NCI-H2196 (cell line): ENCODE data around the gene BMPER.

ENCODE experiments used
- DNase-seq: peaks from one replicate; lab custom pipeline; 2025; ENCODE audit not compliant: unreplicated experiment; lab: John Stamatoyannopoulos, UW

BMPER gene

DNA sequence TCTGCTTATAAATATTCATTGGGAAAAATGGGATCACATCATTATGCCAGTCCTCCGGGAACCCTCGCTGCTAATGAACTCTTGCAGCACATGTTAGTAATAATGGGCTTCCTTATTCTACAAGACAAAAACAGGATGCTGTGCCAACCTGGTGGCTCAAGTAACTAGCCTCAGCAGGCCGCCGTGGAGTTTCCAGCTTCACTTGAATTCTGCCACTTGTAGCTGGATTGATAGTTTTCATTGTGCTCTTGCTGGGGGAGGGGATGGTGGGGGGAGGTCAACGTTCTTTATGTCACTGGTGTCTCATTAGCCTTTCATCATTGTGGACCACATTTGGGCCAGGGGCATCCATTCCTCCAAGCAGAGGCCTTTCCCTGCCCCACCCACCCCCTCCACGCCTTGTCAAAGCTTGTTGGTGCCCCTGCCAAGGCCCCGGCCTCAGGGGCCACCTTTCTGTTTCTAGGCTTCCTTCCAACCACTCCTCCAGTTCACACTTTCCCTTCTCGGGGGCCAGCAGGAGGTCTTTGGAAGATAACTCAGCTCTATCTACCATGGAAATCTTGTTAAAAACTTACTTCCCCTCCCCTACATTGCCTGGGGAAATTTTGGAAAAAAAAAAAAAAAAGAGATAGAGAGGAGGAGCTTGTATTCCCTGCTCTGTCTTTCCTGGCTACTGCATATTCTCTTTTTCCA is 153.9 kb downstream of the BMPER start:
- DNase-seq, result no peak

- DNase-seq, result no peak
Observed at GRCh38 chr7:34060196-34060947, 155.0 kb downstream of the BMPER start.

DNA sequence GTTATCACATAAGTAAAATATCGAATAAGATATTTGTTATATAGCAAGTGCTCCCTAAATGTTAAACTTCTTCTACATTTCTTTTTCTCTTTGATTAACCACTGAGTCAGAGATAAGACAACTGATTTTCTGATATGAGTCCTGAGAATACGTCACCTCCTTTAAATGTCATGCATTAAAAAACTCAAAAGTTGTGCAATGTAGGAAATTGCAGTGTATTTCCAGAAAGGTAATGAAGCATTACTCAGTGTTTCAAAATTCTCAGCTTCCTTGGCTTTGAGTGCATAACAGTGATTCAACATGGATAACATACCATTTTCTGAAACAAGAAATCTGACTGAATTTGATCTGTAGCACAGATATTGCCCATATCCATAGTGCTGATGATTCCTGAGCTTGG is 155.8 kb downstream of the BMPER start:
- no peak for DNase-seq

- no peak for DNase-seq
Observed at GRCh38 chr7:34062341-34062740, 157.0 kb downstream of the BMPER start.

- DNase-seq, result no peak
Observed at GRCh38 chr7:34062826-34063225, 157.5 kb downstream of the BMPER start.

DNA sequence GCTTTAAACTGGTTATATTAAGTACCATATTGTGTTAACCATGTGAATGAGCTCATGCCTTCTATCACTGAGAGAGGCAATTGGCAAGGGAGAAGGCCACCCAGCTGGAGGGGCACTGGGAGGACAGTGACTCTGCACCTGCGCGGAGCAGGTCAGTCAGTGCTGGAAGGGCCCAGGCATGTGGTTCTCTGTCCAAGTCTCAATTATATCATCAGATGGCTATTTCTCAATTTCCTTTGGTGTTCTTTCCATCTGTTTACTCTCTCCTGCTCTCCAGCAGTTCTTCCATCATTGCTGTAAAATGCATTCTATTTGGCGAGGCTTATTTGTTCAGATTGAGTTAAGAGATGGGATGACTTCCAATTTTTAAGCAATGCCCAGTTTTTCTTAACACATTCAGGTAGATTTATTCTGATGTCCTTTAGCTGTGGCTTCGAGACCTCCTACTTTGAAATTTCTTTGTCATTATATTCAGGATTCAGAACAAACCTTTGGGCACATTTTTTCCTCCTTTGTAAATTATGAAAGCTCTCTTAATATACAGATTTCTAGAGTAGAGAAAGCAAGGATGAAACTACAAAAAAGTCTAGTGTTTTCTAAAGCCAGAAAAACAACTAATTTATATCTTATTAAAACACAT is 159.3 kb downstream of the BMPER start:
- peak; percentile 51 for DNase-seq

DNA sequence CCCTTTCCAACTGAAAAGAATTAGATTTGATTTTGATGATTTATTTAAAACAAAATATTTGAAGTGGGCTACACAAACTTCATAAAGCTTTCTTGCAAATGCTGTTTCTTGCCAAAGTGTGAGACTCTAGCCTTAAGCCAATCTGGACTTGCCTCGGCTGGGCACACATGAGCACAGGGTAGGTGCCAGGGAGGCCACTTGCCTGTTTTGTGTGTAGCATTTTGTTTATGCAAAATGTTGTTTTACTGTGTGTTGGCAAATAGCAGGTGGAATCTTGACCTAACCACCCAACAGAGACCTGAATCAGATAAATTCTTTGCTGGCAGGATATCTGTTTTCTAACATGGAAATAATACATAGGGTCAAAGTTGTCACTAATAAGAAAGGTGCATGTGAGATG is 161.1 kb downstream of the BMPER start:
- no peak for DNase-seq

- peak; percentile 34 for DNase-seq
Observed at GRCh38 chr7:34067005-34067778, 161.9 kb downstream of the BMPER start.

GRCh38 chr7:34069676-34070075 is 164.3 kb downstream of the BMPER start:
- DNase-seq, result peak; percentile 10

- DNase-seq, result no peak
Observed at GRCh38 chr7:34070511-34071323, 165.4 kb downstream of the BMPER start.

- DNase-seq, result no peak
Observed at GRCh38 chr7:34073676-34074075, 168.3 kb downstream of the BMPER start.

- no peak for DNase-seq
Observed at GRCh38 chr7:34074421-34074820, 169.1 kb downstream of the BMPER start.

DNA sequence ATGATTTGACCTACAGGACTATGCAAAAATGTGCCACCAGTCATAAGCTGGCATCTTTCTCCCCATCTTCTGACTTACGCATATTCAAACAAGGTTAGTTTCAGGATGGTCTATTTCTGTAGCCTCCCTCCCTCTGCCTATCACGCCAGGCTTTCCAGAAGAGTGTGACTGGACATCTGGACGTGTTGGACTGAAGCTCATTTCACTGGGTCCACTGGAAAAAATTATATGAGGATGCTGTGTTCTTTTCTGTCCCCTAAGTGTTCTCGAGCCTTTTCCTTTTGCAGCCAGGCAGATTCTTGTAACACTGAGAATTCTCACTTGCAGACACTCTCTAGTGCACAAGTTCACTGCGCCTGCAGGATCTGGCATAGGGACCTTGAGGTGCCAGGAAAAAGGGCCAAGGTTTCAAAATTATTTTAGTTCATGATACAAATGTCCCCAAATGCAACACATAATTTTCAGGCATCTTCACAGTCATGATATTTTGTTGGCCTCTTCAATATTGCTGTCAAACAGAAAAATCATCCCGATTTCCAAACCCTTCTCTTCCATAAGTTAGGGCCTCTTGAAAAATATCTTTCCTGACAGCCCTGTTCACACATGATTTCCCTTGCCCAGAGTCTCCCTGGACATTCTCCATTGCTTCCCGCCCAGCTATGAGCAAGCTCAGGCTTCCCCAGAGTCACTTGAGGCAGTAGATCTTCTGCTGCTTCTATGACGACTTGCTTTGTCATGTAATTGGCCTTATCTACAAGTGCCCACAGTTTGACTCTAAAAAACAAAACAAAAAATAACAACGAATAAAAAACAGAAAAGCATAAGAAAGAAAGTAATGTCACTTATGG is 170.4 kb downstream of the BMPER start:
- DNase-seq, result no peak

DNA sequence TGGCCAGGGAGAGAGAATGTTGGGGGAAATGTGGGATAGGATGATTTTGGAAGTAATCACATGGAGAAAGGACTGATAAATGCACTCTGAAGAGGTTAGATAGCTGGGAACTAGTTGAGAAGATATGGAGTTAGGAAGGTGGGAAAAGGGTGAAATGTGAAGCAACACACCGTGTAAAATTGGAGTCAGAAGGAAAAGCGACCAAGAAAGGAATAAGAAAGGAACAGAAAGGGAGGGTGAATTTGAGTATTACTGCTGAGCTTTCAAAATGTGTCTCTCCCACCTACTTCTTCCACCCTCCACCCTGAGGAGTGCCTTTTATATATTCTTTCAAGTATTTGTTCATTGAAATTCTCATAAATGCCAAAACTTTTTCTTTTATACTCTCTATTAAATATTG is 171.8 kb downstream of the BMPER start:
- DNase-seq, result no peak

GRCh38 chr7:34078864-34079263 is 173.5 kb downstream of the BMPER start:
- no peak for DNase-seq

DNA sequence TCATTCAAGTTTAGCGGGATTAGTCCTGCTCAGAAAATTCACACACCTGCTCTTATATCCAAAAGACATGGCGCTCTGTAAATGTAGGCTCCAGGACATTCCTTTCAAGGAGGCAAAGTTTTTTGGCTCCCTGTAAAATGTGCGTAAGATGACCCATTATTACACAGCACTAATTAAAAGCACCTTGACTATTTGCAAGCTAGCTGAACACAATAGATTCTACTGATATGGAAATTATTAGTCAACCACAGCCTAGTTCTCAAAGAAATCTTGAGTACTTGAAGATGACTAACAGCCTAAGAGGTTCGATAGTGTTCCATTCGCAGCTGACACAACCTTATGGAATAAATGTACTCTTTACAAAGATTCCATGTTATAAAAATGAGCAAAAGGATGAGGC is 175.2 kb downstream of the BMPER start:
- no peak for DNase-seq

DNA sequence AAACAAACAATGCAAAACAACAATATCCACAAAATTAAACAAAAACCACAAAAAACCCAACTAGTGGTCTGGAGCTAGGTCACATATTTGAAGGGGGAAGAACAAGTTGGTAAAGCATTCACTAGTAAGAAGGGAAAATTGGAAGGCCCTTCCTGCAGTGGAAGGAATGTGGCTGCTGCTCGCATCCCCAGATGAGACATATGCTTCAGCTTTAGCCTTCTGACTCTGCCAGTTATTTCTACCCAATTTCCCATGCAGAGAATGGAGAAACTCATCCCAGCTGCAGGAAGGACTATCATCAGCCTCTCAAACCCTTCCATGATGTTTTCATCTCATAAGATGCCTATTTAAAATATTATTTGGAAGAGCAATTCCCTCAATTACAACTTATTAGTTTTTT is 176.6 kb downstream of the BMPER start:
- DNase-seq, result no peak

- no peak for DNase-seq
Observed at GRCh38 chr7:34083440-34083839, 178.1 kb downstream of the BMPER start.

DNA sequence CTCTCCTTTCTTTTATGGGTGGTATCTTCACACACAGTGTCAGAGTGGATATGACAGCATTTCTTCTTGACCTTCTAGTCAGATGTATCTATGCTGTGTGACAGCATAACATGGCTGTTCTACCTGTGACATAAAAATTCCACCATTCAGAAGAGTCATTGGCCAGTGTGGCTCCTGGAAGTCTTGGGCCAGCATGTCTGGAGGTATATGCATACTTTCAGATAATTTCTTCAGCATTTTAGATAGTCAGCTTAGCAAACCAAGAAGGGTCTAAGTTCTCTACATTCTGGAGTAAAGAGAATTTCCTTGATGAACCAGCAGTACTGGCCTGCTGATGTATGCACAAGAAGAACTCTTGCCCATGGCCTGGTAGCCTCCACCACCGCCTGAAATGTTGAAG is 179.3 kb downstream of the BMPER start:
- no peak for DNase-seq

DNA sequence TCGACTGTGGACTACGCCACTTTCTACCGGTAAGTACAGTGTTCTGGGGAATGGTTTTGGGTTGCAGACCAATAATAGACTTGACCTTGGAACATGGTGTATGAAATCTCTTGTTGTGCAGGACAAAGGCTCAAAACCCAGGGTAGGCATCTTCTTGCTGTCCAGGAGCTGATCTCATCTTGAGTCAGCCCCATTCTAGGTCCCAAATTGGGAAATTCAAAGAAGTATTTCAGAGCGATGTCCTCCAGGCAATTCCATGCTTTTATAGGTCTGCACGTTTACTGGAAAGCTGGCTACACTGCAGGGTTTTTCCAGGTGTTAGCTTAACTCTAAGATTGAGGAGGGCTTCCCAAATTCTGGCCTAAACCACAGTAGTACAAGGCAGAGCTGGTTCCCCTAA is 180.7 kb downstream of the BMPER start:
- DNase-seq, result no peak
